WTC11 (cell line): ENCODE measurements around the gene ZDHHC11B. TPM values are rescaled to one million over a fixed set of nuclear protein-coding genes. Genes with fewer than 3 reads are reported as not detected.

Experiments used
- ATAC-seq: fragments of 200-7000 bp; cut with Tn5 transposase; 2 replicates; pipeline ENCODE4 v1.10.0; 2021; ENCODE audit warnings: mild to moderate bottlenecking, moderate library complexity
- CTCF ChIA-PET: fragments of 300-600 bp; sonication (Branson Sonifier 250); formaldehyde crosslinking; loops from one replicate; lab custom pipeline; 2021; ENCODE audit warnings: antibody characterized with exemption; lab: Charles Lee
- POLR2A ChIA-PET: fragments of 350-600 bp; sonication (Branson Sonifier 250); formaldehyde crosslinking; loops from one replicate; lab custom pipeline; 2021; ENCODE audit warnings: antibody characterized with exemption; lab: Charles Lee
- DNase-seq: peaks from one replicate; pipeline ENCODE4 v3.0.0; 2021; ENCODE audit warnings: low spot score
- H3K27ac Mint-ChIP-seq: 2 replicates; pipeline ENCODE4 v1.8.0; 2021; ENCODE audit warnings: mixed read lengths
- H3K27me3 Mint-ChIP-seq: 2 replicates; pipeline ENCODE4 v1.8.0; 2021; ENCODE audit warnings: low read depth, mild to moderate bottlenecking, moderate library complexity, mixed read lengths
- H3K36me3 Mint-ChIP-seq: 2 replicates; pipeline ENCODE4 v1.8.0; 2021; ENCODE audit warnings: mixed read lengths
- H3K4me1 Mint-ChIP-seq: 2 replicates; pipeline ENCODE4 v1.8.0; 2022; ENCODE audit warnings: mixed read lengths
- H3K4me3 Mint-ChIP-seq: 2 replicates; pipeline ENCODE4 v1.8.0; 2021; ENCODE audit warnings: mild to moderate bottlenecking, moderate library complexity, mixed read lengths
- H3K9me3 Mint-ChIP-seq: 2 replicates; pipeline ENCODE4 v1.8.0; 2021; ENCODE audit warnings: mixed read lengths
- AFF4 ChIP-seq: sonication (generic); formaldehyde crosslinking; IDR thresholded peaks from 2 replicates; pipeline ENCODE4 v1.8.1; 2023; ENCODE audit warnings: mild to moderate bottlenecking, missing genetic modification reagents, borderline replicate concordance
- AR ChIP-seq: fragments of 250-450 bp; sonication (Bioruptor Pico); IDR thresholded peaks from 2 replicates; pipeline ENCODE4 v1.9.0; 2021; ENCODE audit warnings: mild to moderate bottlenecking
- ATF2 ChIP-seq: sonication (generic); formaldehyde crosslinking; IDR thresholded peaks from 2 replicates; pipeline ENCODE4 v1.8.1; 2022; ENCODE audit warnings: low read depth, missing genetic modification reagents, borderline replicate concordance
- E2F5 ChIP-seq: sonication (generic); formaldehyde crosslinking; IDR thresholded peaks from 2 replicates; pipeline ENCODE4 v1.8.1; 2022; ENCODE audit warnings: mild to moderate bottlenecking, moderate library complexity, missing genetic modification reagents
- ESRRA ChIP-seq: sonication (generic); formaldehyde crosslinking; IDR thresholded peaks from 2 replicates; pipeline ENCODE4 v1.8.1; 2022; ENCODE audit warnings: mild to moderate bottlenecking, missing genetic modification reagents, borderline replicate concordance
- ETV6 ChIP-seq: sonication (generic); formaldehyde crosslinking; IDR thresholded peaks from 2 replicates; pipeline ENCODE4 v1.8.1; 2022; ENCODE audit warnings: mild to moderate bottlenecking, missing genetic modification reagents
- FOXP4 ChIP-seq: sonication (generic); formaldehyde crosslinking; IDR thresholded peaks from 2 replicates; pipeline ENCODE4 v1.8.0; 2022; ENCODE audit warnings: mild to moderate bottlenecking, missing genetic modification reagents
- GRHL2 ChIP-seq: fragments of 250-450 bp; sonication (Bioruptor Pico); IDR thresholded peaks from 2 replicates; pipeline ENCODE4 v1.8.0; 2022; ENCODE audit warnings: mild to moderate bottlenecking, moderate library complexity; ENCODE audit not compliant: insufficient replicate concordance, severe bottlenecking
- HMGA2 ChIP-seq: fragments of 250-450 bp; sonication (Bioruptor Pico); IDR thresholded peaks from 2 replicates; pipeline ENCODE4 v1.4.0; 2021; ENCODE audit warnings: mild to moderate bottlenecking, moderate library complexity
- NR2C2 ChIP-seq: sonication (generic); formaldehyde crosslinking; IDR thresholded peaks from 2 replicates; pipeline ENCODE4 v1.8.0; 2022; ENCODE audit warnings: mild to moderate bottlenecking, missing genetic modification reagents
- SMAD3 ChIP-seq: sonication (generic); formaldehyde crosslinking; IDR thresholded peaks from 2 replicates; pipeline ENCODE4 v1.8.0; 2022; ENCODE audit warnings: missing genetic modification reagents, mild to moderate bottlenecking, borderline replicate concordance
- USF1 ChIP-seq: sonication (generic); formaldehyde crosslinking; IDR thresholded peaks from 2 replicates; pipeline ENCODE4 v1.8.0; 2022; ENCODE audit warnings: mild to moderate bottlenecking, missing genetic modification reagents
- ZNF263 ChIP-seq: sonication (generic); formaldehyde crosslinking; IDR thresholded peaks from 2 replicates; pipeline ENCODE4 v1.8.1; 2022; ENCODE audit warnings: low read depth, mild to moderate bottlenecking, moderate library complexity, missing genetic modification reagents
- ZNF423 ChIP-seq: fragments of 250-450 bp; sonication (Bioruptor Pico); IDR thresholded peaks from 2 replicates; pipeline ENCODE4 v2.1.2; 2022; ENCODE audit warnings: mild to moderate bottlenecking, moderate library complexity
- ZNF425 ChIP-seq: fragments of 250-450 bp; sonication (Bioruptor Pico); conservative IDR thresholded peaks from 2 replicates; pipeline ENCODE4 v1.9.0; 2021; ENCODE audit warnings: mild to moderate bottlenecking
- total RNA-seq: library from RNA; stranded (reverse); gene quantifications from 3 replicates; pipeline ENCODE4 v1.2.3, GENCODE V29; 2021

The ZDHHC11B gene
- total RNA-seq, 1 experiment from 2014 or later: 2.3 TPM

- no peak for TF ChIP-seq AR (CRISPR knock-in tag)
- no peak for TF ChIP-seq ETV6
- TF ChIP-seq E2F5 (CRISPR knock-in tag): no peak
- no peak for TF ChIP-seq FOXP4 (CRISPR knock-in tag)
- TF ChIP-seq, all 79 proteins: peak for 0
Observed at GRCh38 chr5:685262-686171, 99.0 kb downstream of the ZDHHC11B start (continued).

GRCh38 chr5:684751-685216 is 99.7 kb downstream of the ZDHHC11B start:
- ChIA-PET POLR2A (no interaction called here), CTCF (no interaction called here)
- no peaks in the 10 kb centered on the region; the same call in none of the 2 replicates for H3K27me3 Mint-ChIP-seq
- no peak overlapping the region for H3K4me3 Mint-ChIP-seq
- no peak for DNase-seq
- no peak for TF ChIP-seq HMGA2 (CRISPR knock-in tag)
- TF ChIP-seq AFF4 (CRISPR knock-in tag): no peak
- no peak for TF ChIP-seq SMAD3
- TF ChIP-seq GRHL2: no peak
- TF ChIP-seq NR2C2 (CRISPR knock-in tag): no peak
- TF ChIP-seq, all 79 proteins: peak for 0
- Mint-ChIP-seq H3K4me1 (no peaks in the 10 kb centered on the region), H3K9me3 (no peaks in the 10 kb centered on the region), H3K27ac (no peak overlapping the region), H3K36me3 (no peaks in the 10 kb centered on the region)
- no peak for ATAC-seq

- H3K27me3 Mint-ChIP-seq: no peaks in the 10 kb centered on the region; the same call in none of the 2 replicates
- no peak for ATAC-seq
- no peak for TF ChIP-seq ESRRA (CRISPR knock-in tag)
- TF ChIP-seq ZNF263 (CRISPR knock-in tag): no peak
- TF ChIP-seq ZNF425 (CRISPR knock-in tag): no peak
- TF ChIP-seq ZNF423 (CRISPR knock-in tag): no peak
- no peak for TF ChIP-seq USF1 (CRISPR knock-in tag)
- no peak for TF ChIP-seq ATF2 (CRISPR knock-in tag)
Observed at GRCh38 chr5:683551-684481, 100.7 kb downstream of the ZDHHC11B start.

More at GRCh38 chr5:683551-684481, 100.7 kb downstream of the ZDHHC11B start:
- ChIA-PET CTCF (interaction anchor here (0.6 kb wide), 1 partner anchor 45 kb away, joined by 4 read pairs; no protein-coding TSS in a partner anchor), POLR2A (no interaction called here)
- Mint-ChIP-seq H3K4me3 (no peak overlapping the region), H3K27ac (no peak overlapping the region), H3K36me3 (no peaks in the 10 kb centered on the region), H3K4me1 (no peaks in the 10 kb centered on the region), H3K9me3 (no peaks in the 10 kb centered on the region)
- no peak for DNase-seq
